ENCODE measurements around the gene NES.

- TF ChIP-seq, protein P1, sequence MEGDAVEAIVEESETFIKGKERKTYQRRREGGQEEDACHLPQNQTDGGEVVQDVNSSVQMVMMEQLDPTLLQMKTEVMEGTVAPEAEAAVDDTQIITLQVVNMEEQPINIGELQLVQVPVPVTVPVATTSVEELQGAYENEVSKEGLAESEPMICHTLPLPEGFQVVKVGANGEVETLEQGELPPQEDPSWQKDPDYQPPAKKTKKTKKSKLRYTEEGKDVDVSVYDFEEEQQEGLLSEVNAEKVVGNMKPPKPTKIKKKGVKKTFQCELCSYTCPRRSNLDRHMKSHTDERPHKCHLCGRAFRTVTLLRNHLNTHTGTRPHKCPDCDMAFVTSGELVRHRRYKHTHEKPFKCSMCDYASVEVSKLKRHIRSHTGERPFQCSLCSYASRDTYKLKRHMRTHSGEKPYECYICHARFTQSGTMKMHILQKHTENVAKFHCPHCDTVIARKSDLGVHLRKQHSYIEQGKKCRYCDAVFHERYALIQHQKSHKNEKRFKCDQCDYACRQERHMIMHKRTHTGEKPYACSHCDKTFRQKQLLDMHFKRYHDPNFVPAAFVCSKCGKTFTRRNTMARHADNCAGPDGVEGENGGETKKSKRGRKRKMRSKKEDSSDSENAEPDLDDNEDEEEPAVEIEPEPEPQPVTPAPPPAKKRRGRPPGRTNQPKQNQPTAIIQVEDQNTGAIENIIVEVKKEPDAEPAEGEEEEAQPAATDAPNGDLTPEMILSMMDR (IDR thresholded peaks at IDR 0.05): no peak
- no peak for TF ChIP-seq POLR2A (IDR thresholded peaks at IDR 0.05)
These were observed 47.3 kb downstream of the NES start for GRCh38 chr1:156629823-156630449.
